Cardiac fibroblast (primary cell): Measurements from ENCODE around the gene CNEP1R1.

Experiments
- DNase-seq, 2 donors: peaks; one replicate each; pipeline versions ENCODE4 v3.0.0 to v3.0.0-alpha.2; 2010; ENCODE audit warnings: low read depth in 2 of 2
- H3K4me3 ChIP-seq, 2 donors: replicated peaks in 1 of 2; 1 replicate in 1 of 2; 2 replicates in 1 of 2; pipeline ENCODE4 v1.5.1; 2011; ENCODE audit warnings: low read depth in 2 of 2, low read length in 2 of 2, mild to moderate bottlenecking in 2 of 2, moderate library complexity in 1 of 2
- CTCF ChIP-seq: IDR thresholded peaks from one replicate; pipeline ENCODE4 v1.5.1; 2011; ENCODE audit warnings: low read depth, mild to moderate bottlenecking, low read length, inconsistent platforms

The CNEP1R1 gene

DNA sequence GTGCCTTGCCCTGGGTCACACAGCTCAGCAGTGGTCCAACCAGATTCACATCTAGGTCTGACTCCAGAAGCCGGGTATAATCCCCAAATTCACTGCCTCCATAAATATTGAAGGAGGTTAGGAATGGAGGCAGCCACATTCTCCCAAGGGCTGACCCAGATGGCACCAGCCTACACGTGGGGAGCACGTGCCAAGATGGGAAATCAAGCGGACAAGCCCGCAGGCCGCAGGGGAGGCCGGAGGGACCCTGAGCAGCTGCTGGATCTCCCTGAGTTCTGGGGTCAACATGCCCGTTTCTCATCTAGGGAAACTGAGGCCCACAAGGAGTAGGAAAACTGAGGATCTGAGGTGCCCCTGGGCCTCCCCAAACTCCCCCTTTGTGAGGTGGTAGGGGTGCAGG lies 32.2 kb upstream of the CNEP1R1 start:
- TF ChIP-seq CTCF = no peak
- DNase-seq = no peak
- H3K4me3 ChIP-seq = no peak overlapping the region

DNA sequence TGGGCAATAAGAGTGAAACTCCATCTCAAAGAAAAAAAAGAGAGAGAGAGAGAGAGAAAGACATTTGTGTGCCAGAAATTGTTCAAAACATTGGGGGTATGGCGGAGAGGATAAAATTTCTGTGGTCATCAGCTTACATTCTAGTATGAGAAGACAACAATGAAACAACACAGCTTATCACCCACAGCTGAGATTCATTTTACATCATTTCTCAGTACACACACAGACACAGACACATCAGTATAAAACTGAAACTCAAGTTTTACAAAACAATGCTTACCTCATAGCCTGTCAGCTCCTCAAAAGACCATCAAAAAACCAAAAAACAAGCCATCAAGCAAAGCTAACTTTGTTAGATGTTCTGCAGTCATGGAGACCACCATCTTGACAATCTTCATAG lies 31.4 kb upstream of the CNEP1R1 start:
- H3K4me3 ChIP-seq = no peak overlapping the region
- TF ChIP-seq CTCF = no peak
- DNase-seq = no peak

DNA sequence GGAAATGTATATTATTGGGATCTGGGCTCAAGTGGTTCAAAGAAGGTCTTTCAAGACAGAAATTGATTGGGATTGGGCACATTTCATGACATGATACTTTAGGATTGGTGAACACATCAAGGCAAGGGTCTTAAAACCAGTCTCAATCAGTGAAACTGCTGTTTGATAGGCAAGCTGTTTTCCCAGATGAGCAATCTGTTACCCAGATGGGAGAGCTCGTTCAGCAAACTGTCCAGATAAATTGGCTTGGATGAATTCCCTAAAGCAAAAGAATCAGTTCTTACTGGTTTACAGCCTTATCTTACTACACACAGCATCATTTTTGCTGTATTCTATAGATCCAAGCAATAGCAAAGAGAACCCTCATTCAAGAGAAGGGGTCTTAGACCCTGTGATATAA lies 31.0 kb upstream of the CNEP1R1 start:
- TF ChIP-seq CTCF = no peak
- DNase-seq = no peak
- H3K4me3 ChIP-seq = no peak overlapping the region

DNA sequence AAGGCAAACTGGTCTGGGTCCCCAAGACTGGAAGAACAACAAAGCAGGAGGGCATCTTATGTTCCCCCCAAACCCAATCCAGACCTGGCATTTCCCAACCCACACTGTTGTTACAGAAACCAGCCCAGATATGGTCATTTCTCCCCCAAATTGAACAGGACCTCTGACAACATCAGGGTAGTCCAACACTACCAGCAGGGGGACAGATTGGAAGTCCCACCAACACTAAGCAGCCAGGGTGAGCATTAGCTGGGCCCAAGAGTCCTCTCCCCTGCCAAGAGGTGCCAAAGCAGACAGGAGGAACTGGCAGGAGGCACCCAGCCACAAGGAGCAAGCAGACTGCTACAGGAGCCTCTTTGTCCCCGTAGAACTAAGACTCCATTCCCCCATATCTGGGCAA lies 29.3 kb upstream of the CNEP1R1 start:
- DNase-seq = no peak
- H3K4me3 ChIP-seq = no peak overlapping the region
- TF ChIP-seq CTCF = no peak

- no peak overlapping the region for H3K4me3 ChIP-seq
- DNase-seq = no peak
- TF ChIP-seq CTCF = no peak
Observed at GRCh38 chr16:49997721-49998251, 27.2 kb upstream of the CNEP1R1 start.

- DNase-seq = no peak
- H3K4me3 ChIP-seq = no peak overlapping the region
- TF ChIP-seq CTCF = no peak
Observed at GRCh38 chr16:49998991-49999390, 26.0 kb upstream of the CNEP1R1 start.

GRCh38 chr16:50001144-50001543 lies 23.9 kb upstream of the CNEP1R1 start:
- no peak for DNase-seq
- TF ChIP-seq CTCF = no peak
- H3K4me3 ChIP-seq = no peak overlapping the region
